HG02759 (cell line): Measurements from ENCODE around the gene APBB2.
"Not testable (repeated sequence)": the region's sequence is repeated elsewhere in the genome, so short reads cannot be mapped to it uniquely, and the experiment has no call there.

Experiments used
- ATAC-seq: cut with Tn5 transposase; IDR thresholded peaks from one replicate; pipeline ENCODE4 v1.9.1; 2021; ENCODE audit warnings: mild to moderate bottlenecking, moderate library complexity; ENCODE audit not compliant: unreplicated experiment

Gene APBB2

GRCh38 chr4:40840255-40840984, 373.9 kb downstream of the APBB2 start:
- ATAC-seq: peak; percentile 37

GRCh38 chr4:40838742-40839141, 375.6 kb downstream of the APBB2 start:
- no peak for ATAC-seq

- ATAC-seq: no peak
These were observed 377.1 kb downstream of the APBB2 start for GRCh38 chr4:40837094-40837870.

GRCh38 chr4:40833212-40833611, 381.1 kb downstream of the APBB2 start:
- no peak for ATAC-seq

GRCh38 chr4:40832175-40832574, 382.2 kb downstream of the APBB2 start:
- ATAC-seq: no peak

GRCh38 chr4:40831146-40831907, 383.0 kb downstream of the APBB2 start:
- ATAC-seq: no peak

- no peak for ATAC-seq
These were observed 384.8 kb downstream of the APBB2 start for GRCh38 chr4:40829586-40829985.

GRCh38 chr4:40828661-40829060, 385.7 kb downstream of the APBB2 start:
- no peak for ATAC-seq

- ATAC-seq: no peak
These were observed 386.6 kb downstream of the APBB2 start for GRCh38 chr4:40827758-40828157.

GRCh38 chr4:40826821-40827220, 387.5 kb downstream of the APBB2 start:
- ATAC-seq: no peak

- no peak for ATAC-seq
These were observed 389.1 kb downstream of the APBB2 start for GRCh38 chr4:40825014-40825838.

- no peak for ATAC-seq
These were observed 391.7 kb downstream of the APBB2 start for GRCh38 chr4:40822420-40823166.

GRCh38 chr4:40820101-40820500, 394.2 kb downstream of the APBB2 start:
- no peak for ATAC-seq

GRCh38 chr4:40817157-40817556, 397.2 kb downstream of the APBB2 start:
- not testable (repeated sequence) for ATAC-seq

- ATAC-seq: no peak
These were observed 401.5 kb downstream of the APBB2 start for GRCh38 chr4:40812856-40813255.

- no peak for ATAC-seq
These were observed 402.0 kb downstream of the APBB2 start for GRCh38 chr4:40812386-40812785.

GRCh38 chr4:40811956-40812355, 402.4 kb downstream of the APBB2 start:
- ATAC-seq: no peak

- no peak for ATAC-seq
These were observed 405.4 kb downstream of the APBB2 start for GRCh38 chr4:40808926-40809457.

- ATAC-seq: no peak
These were observed 409.7 kb downstream of the APBB2 start for GRCh38 chr4:40804598-40804997.

GRCh38 chr4:40800064-40800463, 414.3 kb downstream of the APBB2 start:
- peak; percentile 65 for ATAC-seq
